Measurements from ENCODE around the gene BICRA. TPM values are rescaled to one million over a fixed set of nuclear protein-coding genes. Genes with fewer than 3 reads are reported as not detected.

The BICRA gene
- total and polyA plus RNA-seq, 2 of the 8 experiments (the other 6 are each of a cell fraction or from before 2014, with no cell fraction given): 1.5 to 29.2 TPM

- FAIRE-seq: no peak
- Histone ChIP-seq H3K27me3 (replicated peaks in 1 of 4; ENCODE audit: control insufficient read depth in 3 of 4, extremely low read depth in 1 of 4, insufficient read depth in 3 of 4, low read length in 3 of 4) (no peaks in the 10 kb centered on the region), H2AFZ (ENCODE audit: low read length) (no peak overlapping the region), H3K79me2 (ENCODE audit: control insufficient read depth in 1 of 2, insufficient read depth in 2 of 2, low read length in 2 of 2) (no peaks in the 10 kb centered on the region), H3K27ac (ENCODE audit: low read depth, low read length) (no peak overlapping the region), H3K4me1 (replicated peaks in 1 of 4; ENCODE audit: control insufficient read depth in 3 of 4, insufficient read depth in 4 of 4, low read length in 3 of 4) (peaks cover 0 to 4% (median 3%) of the 10 kb centered on the region in 4 experiments; a peak in 4 of 7 replicates), H3K4me3 (ENCODE audit: extremely low read depth in 1 of 4, insufficient read depth in 2 of 4, low read depth in 3 of 4, low read length in 4 of 4) (peak overlapping the region in 1 of 4 experiments; percentile 66; a peak in 1 of 8 replicates), H3K9me3 (ENCODE audit: insufficient read depth in 2 of 2, low read depth in 1 of 2, low read length in 1 of 2) (peaks cover 3% of the 10 kb centered on the region in 2 experiments; a peak in 1 of 4 replicates), H3K4me2 (ENCODE audit: insufficient read depth in 1 of 2, low read depth in 2 of 2, low read length in 2 of 2) (no peak overlapping the region), H4K91ac (replicated peaks; ENCODE audit: insufficient read length, low read length) (no peak overlapping the region), H2BK5ac (ENCODE audit: low read depth, low read length) (no peak overlapping the region), H4K8ac (ENCODE audit: extremely low read depth, insufficient read depth, low read length) (no peak overlapping the region), H3K18ac (ENCODE audit: extremely low read depth, low read length) (no peak overlapping the region), H2BK12ac (ENCODE audit: low read depth, low read length) (no peak overlapping the region), H3K23me2 (ENCODE audit: low read depth, low read length) (peaks cover 5% of the 10 kb centered on the region; the same call in 1 of the 2 replicates), H3K56ac (replicated peaks; ENCODE audit: insufficient read length, low read depth, low read length) (no peak overlapping the region), H3K79me1 (ENCODE audit: low read depth, low read length) (no peaks in the 10 kb centered on the region), H2BK15ac (ENCODE audit: low read length) (no peak overlapping the region), H2BK20ac (ENCODE audit: low read length) (no peak overlapping the region), H2AK5ac (ENCODE audit: low read depth, low read length) (no peak overlapping the region), H3K23ac (ENCODE audit: insufficient read length) (no peak overlapping the region), H3K14ac (ENCODE audit: insufficient read length) (no peak overlapping the region), H2BK120ac (replicated peaks; ENCODE audit: low read depth, low read length) (no peak overlapping the region), H4K5ac (ENCODE audit: insufficient read length, low read depth, low read length) (no peak overlapping the region), H4K20me1 (replicated peaks in 1 of 2; ENCODE audit: control insufficient read depth in 1 of 2, insufficient read depth in 2 of 2, low read length in 2 of 2) (no peaks in the 10 kb centered on the region), H3K36me3 (ENCODE audit: control insufficient read depth in 2 of 4, insufficient read depth in 4 of 4, low read length in 3 of 4) (no peaks in the 10 kb centered on the region), H3K9ac (replicated peaks in 1 of 4; ENCODE audit: extremely low read depth in 1 of 4, low read depth in 3 of 4, low read length in 3 of 4) (no peak overlapping the region), H3K4ac (replicated peaks; ENCODE audit: insufficient read length, low read depth, low read length) (no peak overlapping the region)
- no peak for DNase-seq (ENCODE audit: low read depth in 1 of 2, low spot score in 2 of 2)
- ChIA-PET CTCF (ENCODE audit: partially characterized antibody) (interaction anchor here (0.7 to 24.9 kb wide), 12 partner anchors 11 to 430 kb away, joined by 3 to 436 read pairs (median 30); partner anchors contain the start of gene NOP53), POLR2A (ENCODE audit: partially characterized antibody) (interaction anchor here (0.6 to 2.7 kb wide), 4 partner anchors 10 to 135 kb away, joined by 3 to 15 read pairs (median 4); partner anchors contain the start of gene NOP53)
- 84% methylated on average over 4 of the region's 4 CpGs; no CpG with 5 or more reads in 1 of the 2 experiments for WGBS, 2 experiments (ENCODE audit: extremely low coverage in 1 of 2, insufficient coverage in 1 of 2, insufficient read length in 1 of 2, insufficient replicate concordance in 2 of 2, low coverage in 1 of 2, low lambda C conversion rate in 2 of 2, missing lambda C conversion rate in 1 of 2)
- TF ChIP-seq POLR2AphosphoS5 (IDR thresholded peaks at IDR 0.05; ENCODE audit: low read depth, low read length) (no peak), KDM5A (IDR thresholded peaks at IDR 0.05; ENCODE audit: low read length) (no peak), POU5F1 (IDR thresholded peaks at IDR 0.05; ENCODE audit: low read depth, low read length) (no peak), RAD21 (IDR thresholded peaks at IDR 0.05 in 1 of 2, conservative IDR thresholded peaks at IDR 0.05 in 1 of 2; ENCODE audit: low read depth in 2 of 2, low read length in 2 of 2) (no peak), KDM1A (IDR thresholded peaks at IDR 0.05; ENCODE audit: borderline replicate concordance, low read length) (no peak), POLR2A (IDR thresholded peaks at IDR 0.05; ENCODE audit: control extremely low read depth in 1 of 2, low read depth in 2 of 2, low read length in 2 of 2) (no peak), HDAC2 (IDR thresholded peaks at IDR 0.05; ENCODE audit: borderline replicate concordance in 1 of 2, low read depth in 2 of 2, low read length in 2 of 2) (no peak), SP2 (IDR thresholded peaks at IDR 0.05; ENCODE audit: low read length) (no peak), CEBPB (IDR thresholded peaks at IDR 0.05; ENCODE audit: low read depth, low read length) (no peak), USF2 (IDR thresholded peaks at IDR 0.05; ENCODE audit: low read length) (no peak), ASH2L (IDR thresholded peaks at IDR 0.05; ENCODE audit: low read length) (no peak), CBX8 (IDR thresholded peaks at IDR 0.05; ENCODE audit: borderline replicate concordance, low read depth, low read length) (no peak), SRF (IDR thresholded peaks at IDR 0.05; ENCODE audit: low read depth, low read length) (no peak), BACH1 (IDR thresholded peaks at IDR 0.05; ENCODE audit: low read length) (no peak)
Observed at GRCh38 chr19:47714339-47714738, 105.4 kb downstream of the BICRA start.

All from H1 (cell line).